ENCODE measurements around the gene YJEFN3.

DNA sequence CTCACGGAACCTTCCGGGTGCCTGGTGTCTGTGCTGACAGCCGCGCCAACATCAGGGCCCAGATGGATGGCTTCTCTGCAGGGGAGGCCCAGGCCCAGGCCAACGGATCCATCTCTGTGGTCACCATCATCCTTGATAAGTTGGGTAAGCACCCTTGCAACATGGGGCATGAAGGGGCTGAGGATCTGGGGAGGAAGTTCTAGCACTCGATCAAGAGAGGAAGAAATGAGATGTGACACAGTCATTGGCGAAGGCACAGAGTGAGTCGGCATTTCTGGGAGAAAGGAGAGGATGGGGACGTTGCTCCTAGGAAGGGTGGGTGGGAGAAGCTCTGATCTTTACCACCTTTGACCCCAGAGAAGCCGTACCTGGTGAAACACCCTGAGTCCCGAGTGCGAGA lies 13.8 kb downstream of the YJEFN3 start:
- TF ChIP-seq, protein P1, sequence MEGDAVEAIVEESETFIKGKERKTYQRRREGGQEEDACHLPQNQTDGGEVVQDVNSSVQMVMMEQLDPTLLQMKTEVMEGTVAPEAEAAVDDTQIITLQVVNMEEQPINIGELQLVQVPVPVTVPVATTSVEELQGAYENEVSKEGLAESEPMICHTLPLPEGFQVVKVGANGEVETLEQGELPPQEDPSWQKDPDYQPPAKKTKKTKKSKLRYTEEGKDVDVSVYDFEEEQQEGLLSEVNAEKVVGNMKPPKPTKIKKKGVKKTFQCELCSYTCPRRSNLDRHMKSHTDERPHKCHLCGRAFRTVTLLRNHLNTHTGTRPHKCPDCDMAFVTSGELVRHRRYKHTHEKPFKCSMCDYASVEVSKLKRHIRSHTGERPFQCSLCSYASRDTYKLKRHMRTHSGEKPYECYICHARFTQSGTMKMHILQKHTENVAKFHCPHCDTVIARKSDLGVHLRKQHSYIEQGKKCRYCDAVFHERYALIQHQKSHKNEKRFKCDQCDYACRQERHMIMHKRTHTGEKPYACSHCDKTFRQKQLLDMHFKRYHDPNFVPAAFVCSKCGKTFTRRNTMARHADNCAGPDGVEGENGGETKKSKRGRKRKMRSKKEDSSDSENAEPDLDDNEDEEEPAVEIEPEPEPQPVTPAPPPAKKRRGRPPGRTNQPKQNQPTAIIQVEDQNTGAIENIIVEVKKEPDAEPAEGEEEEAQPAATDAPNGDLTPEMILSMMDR (IDR thresholded peaks at IDR 0.05) = no peak
- TF ChIP-seq POLR2A (IDR thresholded peaks at IDR 0.05) = no peak

Data from esophagus squamous epithelium (tissue), 4 donors.